NB4 (cell line): ENCODE data around the gene DLG2.

Experiments used
- CTCF ChIP-seq: IDR thresholded peaks from one replicate; pipeline ENCODE4 v1.5.1; 2012; ENCODE audit warnings: low read depth, low read length
- MYC ChIP-seq: IDR thresholded peaks from 2 replicates; pipeline ENCODE4 v1.6.1; 2011; ENCODE audit warnings: low read depth, low read length
- POLR2A ChIP-seq: IDR thresholded peaks from 2 replicates; pipeline ENCODE4 v1.6.1; 2011; ENCODE audit warnings: mild to moderate bottlenecking; ENCODE audit not compliant: insufficient read length; ENCODE audit errors: extremely low read depth
- TF ChIP-seq, protein P1 (sequence below): IDR thresholded peaks from 2 replicates; pipeline ENCODE4 v1.6.1; 2011; ENCODE audit warnings: low read depth, low read length

DNA sequence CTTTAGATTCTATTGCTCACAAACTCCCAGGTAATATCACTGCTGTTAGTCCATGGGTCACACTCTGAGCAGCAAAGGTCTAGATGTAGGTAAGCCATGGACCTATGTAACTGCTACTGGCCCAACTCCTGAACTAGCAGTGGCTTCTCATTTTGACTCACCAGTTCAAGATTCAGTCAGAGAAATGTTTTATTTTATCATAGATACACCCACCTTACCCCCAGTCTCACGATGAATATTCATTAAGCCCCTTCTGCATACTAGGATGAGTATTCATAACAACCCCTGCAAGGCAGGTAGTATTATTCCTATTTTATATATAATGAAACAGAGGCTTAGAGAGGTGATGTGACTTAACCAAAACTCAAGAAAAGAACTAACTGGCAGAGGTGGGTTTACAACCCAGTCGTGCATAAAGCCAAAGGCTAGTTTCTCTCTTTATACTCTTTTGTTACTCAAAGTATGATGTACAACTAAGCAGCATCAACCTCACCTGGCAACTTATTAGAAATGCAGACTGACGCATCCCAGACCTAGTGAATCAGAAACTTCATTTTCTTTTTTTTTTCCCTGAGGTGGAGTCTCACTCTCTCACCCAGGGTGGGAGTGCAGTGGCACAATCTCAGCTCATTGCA lies 1383.4 kb downstream of the DLG2 start:
- no peak for TF ChIP-seq CTCF
- no peak for TF ChIP-seq MYC
- TF ChIP-seq POLR2A: no peak
- TF ChIP-seq, protein P1, sequence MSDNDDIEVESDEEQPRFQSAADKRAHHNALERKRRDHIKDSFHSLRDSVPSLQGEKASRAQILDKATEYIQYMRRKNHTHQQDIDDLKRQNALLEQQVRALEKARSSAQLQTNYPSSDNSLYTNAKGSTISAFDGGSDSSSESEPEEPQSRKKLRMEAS: no peak
